Stimulated activated CD4-positive, alpha-beta T cell treated with anti-CD3 and anti-CD28 coated beads, Interleukin-4, amount 100 ng/mL, for 1 hour (primary cell): ENCODE measurements around the gene CLPSL1.

ENCODE experiments used
- DNase-seq: peaks from one replicate; pipeline ENCODE4 v3.0.0-alpha.2; 2020

CLPSL1 gene

DNA sequence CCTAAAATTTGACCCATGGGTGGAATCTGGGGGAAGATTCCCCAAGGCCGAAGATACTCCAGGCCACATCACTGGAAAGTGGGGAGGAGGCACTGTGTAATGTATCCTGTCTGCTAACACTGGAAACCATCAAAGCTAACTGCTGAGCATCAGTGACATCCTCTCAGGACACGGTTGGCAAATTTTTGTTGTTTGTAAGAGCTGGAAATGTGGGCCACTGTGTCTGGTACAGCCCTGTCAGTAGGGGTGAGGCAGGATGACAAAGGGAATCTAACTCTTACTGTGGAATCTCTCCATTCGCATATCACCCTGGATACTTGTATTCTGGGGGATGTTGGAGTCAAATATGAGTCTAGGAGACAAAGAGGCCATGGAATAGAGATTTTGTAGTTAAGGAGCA lies 21.4 kb upstream of the CLPSL1 start:
- DNase-seq, result no peak

DNA sequence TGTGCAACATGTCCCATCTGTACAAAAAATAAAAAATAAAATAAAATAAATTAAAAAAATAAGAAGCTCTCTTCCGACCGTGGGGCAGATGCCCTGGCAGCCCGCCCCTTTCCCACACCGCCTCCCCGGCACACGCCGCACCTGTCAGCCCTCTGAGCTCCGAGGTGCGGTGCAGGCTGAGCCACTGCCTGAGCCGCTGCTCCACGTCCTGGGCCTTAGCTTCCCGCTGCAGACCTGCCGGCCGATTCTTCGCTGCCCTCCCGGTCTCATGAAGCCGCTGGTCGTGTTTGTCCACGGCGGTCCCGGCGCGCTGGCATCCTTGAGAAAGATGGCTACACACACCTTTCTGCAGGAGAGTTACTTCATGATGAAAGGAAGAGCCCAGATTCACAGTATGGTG lies 15.1 kb upstream of the CLPSL1 start:
- no peak for DNase-seq

DNA sequence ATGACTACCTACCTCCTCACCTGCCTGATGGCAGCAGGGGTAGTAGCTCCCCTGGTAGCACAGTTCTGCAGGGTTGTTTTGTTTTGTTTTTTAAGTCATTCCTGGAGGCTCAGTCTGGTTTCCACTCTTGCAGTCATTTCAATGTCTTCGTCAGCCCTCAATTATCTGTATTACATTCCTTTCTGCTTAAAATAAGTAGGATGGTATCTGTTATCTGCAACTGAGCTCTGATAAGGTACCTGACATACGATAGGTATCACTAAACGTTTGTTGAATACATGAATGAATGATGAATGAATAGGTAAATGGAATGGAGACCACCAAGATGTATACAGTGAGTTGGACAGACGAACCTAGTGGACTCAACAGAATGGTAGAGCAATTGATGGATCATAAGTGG lies 11.6 kb upstream of the CLPSL1 start:
- DNase-seq, result no peak

DNA sequence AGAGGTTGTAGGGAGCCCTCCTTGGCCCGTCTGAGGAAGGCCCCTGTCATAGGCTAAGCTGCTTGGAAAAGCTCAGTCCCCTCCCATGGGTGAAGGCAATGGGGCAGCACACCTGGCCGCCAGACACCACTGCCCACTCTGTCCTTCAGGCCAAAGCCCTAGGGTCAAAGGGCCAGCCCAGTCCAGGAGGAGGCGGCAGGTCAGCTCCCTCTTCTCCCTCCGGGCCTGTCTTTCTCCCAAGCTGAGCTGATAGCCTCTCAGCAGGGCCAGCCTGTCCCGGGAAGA lies 9.5 kb upstream of the CLPSL1 start:
- no peak for DNase-seq

DNA sequence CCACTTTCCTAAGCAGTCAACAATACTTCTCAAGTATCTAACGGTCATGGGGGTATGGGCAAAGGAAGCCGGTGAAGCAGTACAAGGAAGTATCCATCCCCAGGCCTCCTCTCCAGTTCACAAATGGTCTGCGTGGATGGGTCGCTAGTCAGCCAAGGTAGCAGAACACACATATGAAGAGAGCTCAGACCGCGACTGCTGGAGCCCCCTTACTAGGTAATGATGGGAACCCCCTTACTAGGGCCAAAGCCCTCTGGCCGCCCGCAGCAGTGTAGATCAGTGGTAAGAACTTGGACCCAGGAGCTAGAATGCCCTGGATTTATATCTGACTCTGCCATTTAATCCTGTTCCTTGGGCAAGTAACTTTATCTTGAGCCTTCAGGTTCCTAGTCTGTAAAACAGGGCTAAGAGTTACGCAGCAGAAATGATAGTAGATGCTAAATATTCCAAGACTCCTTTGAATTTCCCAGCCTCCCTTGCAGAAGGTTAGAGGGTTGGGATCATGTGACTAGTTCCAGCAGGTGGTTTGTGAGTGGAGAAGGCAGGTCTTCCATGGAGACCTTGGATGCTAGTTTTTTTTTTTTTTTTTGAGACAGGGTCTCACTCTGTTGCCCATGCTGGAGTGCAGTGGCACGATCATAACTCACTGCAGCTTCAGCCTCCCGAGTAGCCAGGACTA lies 6.6 kb upstream of the CLPSL1 start:
- no peak for DNase-seq

DNA sequence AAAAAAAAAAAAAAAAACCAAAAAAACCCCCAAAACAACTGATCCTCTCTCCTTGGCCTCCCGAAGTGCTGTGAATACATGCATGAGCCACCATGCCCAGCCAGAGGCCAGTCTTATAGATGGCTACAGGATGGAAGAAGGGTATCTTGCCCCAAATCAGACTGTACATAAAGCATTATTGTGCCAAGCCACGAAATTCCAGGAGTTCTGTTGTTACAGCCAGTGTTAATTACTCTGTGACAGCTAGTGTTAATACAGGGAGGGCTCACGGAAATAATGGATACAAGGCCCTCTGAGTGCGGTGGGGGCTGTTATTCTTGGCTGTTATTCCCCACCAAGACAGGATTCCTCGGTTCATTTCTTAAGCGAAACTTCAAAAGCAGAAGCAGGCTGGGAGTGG lies 5.8 kb upstream of the CLPSL1 start:
- DNase-seq, result no peak

DNA sequence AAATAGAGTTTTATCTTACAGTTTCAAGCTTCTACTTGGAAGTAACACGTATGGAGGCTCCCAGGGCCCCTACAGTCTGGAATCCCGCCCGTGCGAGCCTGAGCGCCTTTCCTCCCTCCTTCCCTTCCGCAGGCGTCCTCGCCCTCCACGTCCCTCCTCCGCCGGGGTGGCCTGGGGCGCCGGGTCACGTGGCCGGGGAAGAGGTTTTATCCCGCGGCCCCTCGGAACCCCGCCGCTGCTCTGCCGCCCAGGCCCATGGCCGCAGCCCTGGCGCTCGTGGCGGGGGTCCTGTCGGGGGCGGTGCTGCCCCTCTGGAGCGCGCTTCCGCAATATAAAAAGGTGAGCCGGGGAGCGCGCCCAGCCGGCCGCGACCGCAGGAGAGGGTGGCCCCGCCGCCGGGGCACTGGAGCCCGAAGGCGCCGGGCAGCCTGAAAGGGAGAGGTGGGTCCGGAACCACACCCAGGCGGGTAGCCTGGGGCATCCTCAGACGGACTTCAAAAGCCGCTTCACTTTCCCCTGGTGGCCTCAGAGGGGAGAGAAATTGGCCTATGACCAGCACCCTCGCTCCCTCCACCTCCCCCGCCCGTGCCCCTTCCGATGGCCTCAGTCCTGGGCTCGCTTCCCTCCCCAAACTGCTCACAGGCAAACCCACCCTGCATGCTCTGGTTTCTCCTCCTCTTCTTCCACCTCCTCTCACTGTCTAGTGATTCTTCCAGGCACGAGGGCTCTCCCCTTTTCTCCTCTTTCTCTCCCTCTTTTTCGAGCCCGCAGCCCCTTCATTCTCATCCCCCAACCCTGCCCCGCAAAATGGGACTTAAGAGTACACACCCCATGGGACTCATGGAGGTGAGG lies 4.2 kb upstream of the CLPSL1 start, which contains the start of gene CLPSL2:
TSS of gene CLPSL2 (plus strand) at position 235 of the 852 bp plus-strand sequence. CDS start at position 256, 21 bp downstream.
- DNase-seq, result no peak

DNA sequence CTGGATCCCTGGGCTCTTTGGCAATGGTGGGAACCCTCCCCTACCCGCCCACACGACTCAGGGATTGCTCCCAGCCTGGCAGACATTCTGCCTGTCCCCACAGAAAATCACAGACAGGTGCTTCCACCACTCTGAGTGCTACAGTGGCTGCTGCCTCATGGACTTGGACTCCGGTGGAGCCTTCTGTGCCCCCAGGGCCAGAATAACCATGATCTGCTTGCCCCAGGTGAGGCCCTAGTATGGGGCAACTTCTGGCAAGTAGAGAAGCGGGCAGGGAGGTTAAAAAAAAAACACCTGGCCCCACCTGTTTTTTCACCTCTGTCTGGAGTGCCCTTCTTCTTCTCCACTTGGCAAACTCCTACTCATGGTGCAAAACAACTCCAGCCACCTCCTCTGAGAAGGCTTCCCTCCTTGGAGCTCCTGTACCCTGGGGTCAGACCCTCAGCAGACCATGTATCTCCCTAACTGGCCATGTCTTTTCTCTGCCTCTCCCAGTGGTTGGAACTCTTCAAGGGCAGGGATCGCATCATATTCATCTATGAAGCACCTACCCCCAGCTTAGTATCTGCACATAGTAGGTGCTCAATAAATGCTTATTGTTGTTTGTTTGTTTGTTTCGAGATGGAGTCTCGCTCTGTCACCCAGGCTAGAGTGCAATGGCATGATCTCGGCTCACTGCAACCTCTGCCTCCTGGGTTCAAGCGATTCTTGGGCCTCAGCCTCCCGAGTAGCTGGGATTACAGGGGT lies 3.3 kb upstream of the CLPSL1 start:
- DNase-seq, result no peak

DNA sequence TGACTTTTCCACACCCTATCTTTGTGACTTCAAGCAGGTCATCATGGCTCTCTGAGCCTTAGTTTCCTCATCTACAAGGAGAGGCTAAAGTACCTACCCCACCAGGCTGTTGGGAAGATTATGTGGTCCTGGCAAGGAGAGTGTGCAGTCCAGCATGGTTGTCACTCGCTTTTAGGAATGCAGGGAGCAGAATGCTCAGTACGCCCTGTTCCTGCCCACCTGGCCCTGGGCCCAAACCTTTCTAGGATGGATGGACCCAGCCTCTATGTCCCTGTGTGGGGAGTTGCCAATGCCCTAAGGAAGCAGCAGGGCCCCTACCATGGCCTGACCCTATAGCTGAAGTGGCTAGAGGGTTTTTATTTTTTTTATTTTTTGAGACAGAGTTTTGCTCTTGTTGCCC lies 2.4 kb upstream of the CLPSL1 start:
- DNase-seq, result no peak

DNA sequence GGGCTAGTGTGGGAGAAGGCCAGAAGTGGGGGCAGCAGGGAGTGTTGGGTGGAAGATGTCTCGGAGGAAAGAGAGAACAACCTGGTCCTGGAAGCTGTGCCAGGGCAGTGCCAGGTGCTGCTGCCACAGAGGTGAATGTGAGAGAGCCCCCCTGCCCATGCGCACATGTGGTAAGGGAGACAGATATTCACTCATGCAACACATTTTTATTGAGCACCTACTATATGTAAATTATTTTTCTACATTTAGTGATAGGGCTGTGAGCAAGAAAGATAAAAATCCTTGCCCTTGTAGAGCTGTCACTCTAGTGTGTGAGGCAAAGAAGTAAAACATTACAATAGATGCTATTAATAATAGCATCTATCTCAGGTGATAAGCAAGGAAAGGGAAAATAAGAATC lies 471 bp downstream of the CLPSL1 start:
- no peak for DNase-seq

DNA sequence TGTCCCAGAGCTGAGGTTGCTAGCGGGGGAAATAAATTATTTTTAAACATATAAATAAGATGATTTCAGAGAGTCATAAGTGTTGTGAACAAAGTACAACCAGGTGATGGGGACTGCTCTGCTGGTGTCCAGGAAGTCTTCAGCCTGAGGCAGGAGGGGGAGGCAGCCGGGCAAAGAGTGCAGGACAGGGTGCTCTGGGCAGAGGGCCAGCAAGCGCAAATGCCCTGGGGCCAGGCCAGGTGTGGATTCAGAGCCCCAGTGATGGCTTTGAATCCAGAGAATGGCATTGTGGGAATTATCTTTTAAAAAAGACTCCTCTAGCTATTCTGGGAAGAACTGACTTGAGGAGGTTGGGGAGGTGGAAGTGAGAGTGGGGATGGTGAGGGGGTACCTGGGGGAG lies 1.6 kb downstream of the CLPSL1 start:
- DNase-seq, result no peak

DNA sequence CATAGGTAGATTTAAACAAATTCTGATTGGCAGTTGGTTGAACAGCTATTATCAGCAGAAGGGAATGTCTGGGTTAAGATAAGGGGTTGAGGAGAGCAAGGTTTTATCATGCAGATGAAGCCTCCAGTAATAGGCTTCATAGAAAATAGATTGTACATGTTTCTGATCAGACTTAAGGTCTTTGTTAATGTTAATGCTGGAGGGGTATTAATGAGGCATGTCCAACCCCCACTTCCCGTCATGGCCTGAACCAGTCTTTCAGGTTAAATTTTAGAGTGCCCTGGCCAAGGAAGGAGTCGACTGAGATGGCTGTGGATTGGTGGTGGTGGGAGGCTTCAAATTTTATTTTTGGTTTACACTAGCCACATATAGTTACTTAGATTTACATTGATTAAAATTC lies 3.4 kb downstream of the CLPSL1 start:
- no peak for DNase-seq

DNA sequence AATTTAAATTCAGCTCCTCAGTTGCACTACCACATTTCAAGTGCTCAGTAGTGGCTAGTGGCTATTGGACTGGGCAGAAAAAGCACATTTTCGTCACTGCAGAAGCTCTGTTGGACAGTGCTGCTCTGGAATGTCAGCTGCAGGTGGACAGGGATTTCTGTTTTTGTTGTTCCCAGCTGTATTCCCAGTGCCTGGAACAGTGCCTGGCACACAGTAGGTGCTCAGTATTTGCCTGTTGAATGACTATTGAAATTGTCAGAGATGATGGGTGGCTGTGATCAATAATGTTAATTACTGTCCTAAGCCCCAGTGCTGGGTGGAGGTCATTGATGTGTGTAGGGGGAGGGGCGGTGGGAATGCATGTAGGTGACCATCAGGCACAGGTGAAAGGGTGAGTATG lies 5.5 kb downstream of the CLPSL1 start:
- DNase-seq, result no peak

DNA sequence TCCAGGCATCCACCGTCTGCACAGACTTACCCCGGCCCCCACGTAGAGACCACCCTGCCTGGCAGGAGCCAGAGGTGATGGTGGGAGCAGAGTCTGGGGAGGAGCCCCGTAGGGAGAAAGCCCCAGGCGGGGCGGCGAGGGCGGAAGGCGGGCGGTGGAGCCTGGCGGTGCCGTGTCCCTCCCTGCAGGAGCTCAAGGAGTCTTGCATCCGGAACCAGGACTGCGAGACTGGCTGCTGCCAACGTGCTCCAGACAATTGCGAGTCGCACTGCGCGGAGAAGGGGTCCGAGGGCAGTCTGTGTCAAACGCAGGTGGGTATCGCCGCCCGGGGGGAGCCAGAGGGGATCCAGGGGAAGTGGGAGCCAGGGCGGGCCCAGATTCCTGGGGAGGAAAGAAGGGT lies 6.0 kb downstream of the CLPSL1 start:
- no peak for DNase-seq

DNA sequence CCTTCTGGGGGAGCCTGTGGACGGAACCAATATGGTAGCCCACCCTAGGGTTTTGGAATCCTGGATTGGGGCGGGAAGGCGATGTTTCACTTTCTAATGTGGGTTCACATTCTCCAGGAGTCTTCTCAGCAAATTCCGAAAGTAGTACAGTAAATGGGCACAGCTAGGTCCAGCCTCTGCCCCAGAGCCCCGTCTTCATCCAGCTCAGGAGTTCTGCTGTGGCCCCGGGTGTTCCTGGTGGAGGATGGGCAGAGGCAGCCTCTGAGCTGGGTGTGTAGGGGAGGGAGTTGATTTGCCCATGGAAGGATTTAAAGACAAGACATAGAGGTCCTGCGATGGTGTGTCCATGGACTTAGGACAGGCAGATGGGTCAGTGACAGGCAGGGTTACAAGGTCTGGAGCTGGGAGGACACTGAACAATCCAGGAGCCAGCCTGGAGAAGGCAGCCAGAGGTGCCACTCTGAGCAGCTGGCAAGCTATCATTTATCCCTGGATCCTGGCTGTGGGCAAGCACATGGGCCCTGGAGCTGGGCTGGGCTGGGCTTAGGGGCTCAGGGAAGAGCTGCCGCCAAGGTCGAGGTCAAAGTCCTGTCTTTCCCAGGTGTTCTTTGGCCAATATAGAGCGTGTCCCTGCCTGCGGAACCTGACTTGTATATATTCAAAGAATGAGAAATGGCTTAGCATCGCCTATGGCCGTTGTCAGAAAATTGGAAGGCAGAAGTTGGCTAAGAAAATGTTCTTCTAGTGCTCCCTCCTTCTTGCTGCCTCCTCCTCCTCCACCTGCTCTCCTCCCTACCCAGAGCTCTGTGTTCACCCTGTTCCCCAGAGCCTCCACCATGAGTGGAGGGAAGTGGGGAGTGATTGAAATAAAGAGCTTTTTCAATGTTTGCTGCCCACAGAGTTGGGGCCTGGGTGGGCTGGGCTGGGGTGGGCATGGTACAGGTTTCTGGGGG lies 6.7 kb downstream of the CLPSL1 start:
- no peak for DNase-seq

DNA sequence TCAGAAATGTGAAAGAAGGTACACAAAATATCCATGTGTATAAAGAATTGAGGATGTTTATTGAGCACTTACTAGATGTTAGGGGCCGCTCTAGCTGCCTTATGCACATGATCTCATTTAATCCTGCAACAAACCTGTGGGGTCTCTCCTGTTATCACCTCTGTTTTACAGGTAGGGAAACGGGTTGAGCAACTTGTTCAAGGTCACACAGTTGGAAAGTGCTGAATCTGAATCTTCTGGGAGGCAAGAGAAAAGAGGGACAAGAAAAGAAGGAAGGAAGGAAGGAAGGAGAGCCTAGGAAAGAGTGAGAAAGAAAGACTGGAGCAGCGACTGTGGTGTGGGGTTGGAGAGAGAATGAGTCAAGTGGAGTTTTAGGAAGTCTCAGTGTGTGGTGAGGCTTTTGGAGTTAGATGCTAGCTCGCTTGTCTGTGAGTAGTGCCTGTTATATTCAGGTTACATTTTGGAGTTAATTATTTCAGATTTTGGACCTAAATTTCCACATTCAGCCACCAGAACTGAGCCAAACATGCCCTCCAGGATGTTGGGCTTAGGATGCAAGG lies 7.7 kb downstream of the CLPSL1 start:
- DNase-seq, result no peak

DNA sequence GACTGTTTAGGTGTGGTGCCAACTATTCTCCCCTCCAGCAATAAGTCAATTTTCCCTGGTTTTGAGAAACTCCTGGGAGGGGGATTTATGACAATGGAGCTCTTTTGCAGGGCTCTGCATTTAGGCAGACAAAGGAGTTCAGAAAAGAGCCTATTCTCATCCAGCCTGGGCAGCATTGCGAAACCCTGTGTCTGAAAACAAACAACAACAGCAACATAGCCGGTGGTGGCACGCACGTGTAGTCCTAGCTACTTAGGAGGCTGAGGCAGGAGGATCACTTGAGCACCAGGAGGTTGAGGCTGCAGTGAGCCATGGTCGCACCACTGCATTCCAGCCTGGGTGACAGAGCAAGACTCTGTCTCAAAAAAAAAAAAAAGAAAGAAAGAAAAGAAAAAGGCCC lies 9.9 kb downstream of the CLPSL1 start:
- DNase-seq, result no peak

DNA sequence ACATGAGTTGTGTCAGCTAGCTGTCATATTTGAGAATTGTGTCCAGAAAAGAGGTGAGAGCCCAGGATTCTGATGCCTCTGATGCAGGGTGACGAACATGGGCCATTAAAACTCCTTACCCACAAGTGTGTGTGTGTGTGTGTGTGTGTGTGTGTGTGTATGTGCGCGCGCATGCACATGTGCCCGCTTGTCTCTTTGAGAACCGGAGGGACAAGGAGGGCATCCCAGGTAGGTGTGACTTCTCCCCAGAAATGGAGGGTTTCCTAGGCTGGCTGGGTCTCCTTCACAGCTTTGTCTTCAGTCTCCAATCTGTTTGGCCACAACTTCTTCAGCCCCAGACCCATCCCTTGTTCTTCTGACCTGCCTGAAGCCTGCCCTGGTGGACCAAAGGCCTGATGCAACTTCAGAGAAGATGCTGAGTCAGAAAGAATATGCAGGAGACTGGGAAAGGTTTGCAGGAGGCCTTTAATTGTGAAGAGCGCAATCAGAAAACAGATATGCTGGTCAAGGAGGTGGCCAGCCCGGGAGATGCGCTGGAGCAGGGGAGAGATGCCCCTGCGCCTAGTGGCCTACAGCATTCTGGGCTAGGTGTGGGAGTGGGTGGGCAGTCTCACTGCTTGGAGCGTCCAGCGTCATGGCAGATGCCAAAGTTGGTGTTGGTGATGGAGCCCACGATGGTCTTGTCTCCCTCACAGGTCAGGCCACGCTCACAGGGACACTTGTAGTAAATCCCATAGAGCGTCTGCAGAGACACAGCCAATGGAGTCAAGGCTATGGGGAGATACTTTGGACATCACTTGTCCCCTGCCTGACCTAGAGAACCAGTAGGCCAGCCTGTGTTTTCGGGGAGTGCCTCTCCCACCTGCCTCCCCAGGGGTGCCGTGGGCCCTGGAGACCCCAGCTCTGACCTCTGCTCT lies 14.0 kb downstream of the CLPSL1 start:
- DNase-seq, result no peak

DNA sequence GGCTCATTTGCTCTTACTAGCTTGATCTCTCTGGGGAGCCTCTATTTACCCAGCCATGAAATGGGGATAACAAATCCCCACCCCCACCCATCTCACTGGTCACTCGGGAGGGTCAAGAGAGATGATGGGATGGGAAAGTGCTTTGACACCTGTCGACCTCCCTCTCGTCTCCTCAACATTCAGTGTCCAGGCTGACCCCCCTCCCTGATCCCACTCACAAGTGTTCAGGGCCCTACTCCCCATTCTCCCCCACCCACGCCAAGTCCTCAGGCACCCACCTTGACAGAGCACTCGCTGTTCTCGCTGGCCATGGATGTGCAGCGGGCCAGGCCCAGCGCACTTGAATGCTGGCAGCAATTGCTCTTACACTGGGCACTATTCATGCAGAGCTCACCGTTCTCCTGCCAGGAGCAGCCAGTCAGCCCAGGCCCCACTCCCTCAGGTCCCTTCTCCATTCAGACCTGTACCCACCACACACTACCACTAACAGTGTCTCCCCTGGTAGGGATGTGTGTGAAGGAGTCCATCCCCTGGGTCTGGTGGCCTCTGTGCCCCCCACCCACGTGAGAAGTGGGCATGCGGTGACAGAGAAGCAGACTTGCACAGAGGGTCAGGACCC lies 14.7 kb downstream of the CLPSL1 start:
- DNase-seq, result no peak

DNA sequence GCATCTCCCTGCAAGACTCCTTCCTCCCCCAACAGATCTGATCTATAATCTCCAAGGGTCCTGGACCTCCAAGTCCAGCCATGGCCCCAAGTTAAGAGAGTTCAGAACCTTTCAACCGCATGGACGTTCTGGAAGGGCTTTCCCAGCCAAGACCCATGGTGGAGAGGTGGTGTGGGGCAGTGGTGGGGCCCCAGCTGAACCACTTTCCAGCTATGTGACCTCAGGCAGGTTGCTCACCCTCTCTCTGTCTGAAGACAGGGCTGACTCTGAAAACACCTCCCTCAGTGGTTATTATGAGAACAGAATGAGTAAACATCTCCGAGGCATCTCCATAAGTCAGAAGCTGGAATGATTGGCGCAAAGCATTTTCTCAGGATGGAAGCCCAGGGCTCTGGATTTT lies 15.4 kb downstream of the CLPSL1 start:
- no peak for DNase-seq
